ENCODE results near the gene PLCH1. TPM values are rescaled to one million over a fixed set of nuclear protein-coding genes. Genes with fewer than 3 reads are reported as not detected.

Gene PLCH1
- total RNA-seq, 2 donors from 2014 or later, result 0.05 TPM; not detected in 1

- DNase-seq (ENCODE audit: low spot score), result no peak
- intact Hi-C loops (cut with DNase I), result no loop called here
These were observed 163.3 kb downstream of the PLCH1 start for GRCh38 chr3:155581579-155581978.

- intact Hi-C loops (cut with DNase I), result no loop called here
- no peak for DNase-seq (ENCODE audit: low spot score)
These were observed 172.8 kb downstream of the PLCH1 start for GRCh38 chr3:155572085-155572484.

- no peak for DNase-seq (ENCODE audit: low spot score)
- intact Hi-C loops (cut with DNase I), result no loop called here
These were observed 176.6 kb downstream of the PLCH1 start for GRCh38 chr3:155568295-155568694.

GRCh38 chr3:155560594-155560993 lies 184.3 kb downstream of the PLCH1 start:
- intact Hi-C loops (cut with DNase I), result no loop called here
- no peak for DNase-seq (ENCODE audit: low spot score)

GRCh38 chr3:155560135-155560534 lies 184.7 kb downstream of the PLCH1 start:
- no peak for DNase-seq (ENCODE audit: low spot score)
- intact Hi-C loops (cut with DNase I), result no loop called here

- no peak for DNase-seq (ENCODE audit: low spot score)
- intact Hi-C loops (cut with DNase I), result no loop called here
These were observed 188.3 kb downstream of the PLCH1 start for GRCh38 chr3:155556531-155556930.

GRCh38 chr3:155555479-155556060 lies 189.3 kb downstream of the PLCH1 start:
- DNase-seq (ENCODE audit: low spot score), result no peak
- intact Hi-C loops (cut with DNase I), result no loop called here

- no peak for DNase-seq (ENCODE audit: low spot score)
- intact Hi-C loops (cut with DNase I), result no loop called here
These were observed 190.0 kb downstream of the PLCH1 start for GRCh38 chr3:155554777-155555451.

- intact Hi-C loops (cut with DNase I), result no loop called here
- no peak for DNase-seq (ENCODE audit: low spot score)
These were observed 191.1 kb downstream of the PLCH1 start for GRCh38 chr3:155553780-155554179.

GRCh38 chr3:155553326-155553725 lies 191.5 kb downstream of the PLCH1 start:
- DNase-seq (ENCODE audit: low spot score), result no peak
- intact Hi-C loops (cut with DNase I), result no loop called here

- DNase-seq (ENCODE audit: low spot score), result no peak
- intact Hi-C loops (cut with DNase I), result no loop called here
These were observed 194.5 kb downstream of the PLCH1 start for GRCh38 chr3:155550391-155550790.

- no peak for DNase-seq (ENCODE audit: low spot score)
- intact Hi-C loops (cut with DNase I), result no loop called here
These were observed 195.8 kb downstream of the PLCH1 start for GRCh38 chr3:155549087-155549486.

- intact Hi-C loops (cut with DNase I), result no loop called here
- no peak for DNase-seq (ENCODE audit: low spot score)
These were observed 196.7 kb downstream of the PLCH1 start for GRCh38 chr3:155548195-155548594.

GRCh38 chr3:155535098-155535497 lies 209.8 kb downstream of the PLCH1 start:
- intact Hi-C loops (cut with DNase I), result no loop called here
- no peak for DNase-seq (ENCODE audit: low spot score)

GRCh38 chr3:155528579-155528978 lies 216.3 kb downstream of the PLCH1 start:
- DNase-seq (ENCODE audit: low spot score), result no peak
- intact Hi-C loops (cut with DNase I), result no loop called here

GRCh38 chr3:155525324-155525833 lies 219.5 kb downstream of the PLCH1 start:
- intact Hi-C loops (cut with DNase I), result no loop called here
- DNase-seq (ENCODE audit: low spot score), result no peak

- intact Hi-C loops (cut with DNase I), result no loop called here
- no peak for DNase-seq (ENCODE audit: low spot score)
These were observed 224.4 kb downstream of the PLCH1 start for GRCh38 chr3:155520463-155520862.

GRCh38 chr3:155519078-155519477 lies 225.8 kb downstream of the PLCH1 start:
- intact Hi-C loops (cut with DNase I), result no loop called here
- no peak for DNase-seq (ENCODE audit: low spot score)

- DNase-seq (ENCODE audit: low spot score), result no peak
- intact Hi-C loops (cut with DNase I), result no loop called here
These were observed 227.0 kb downstream of the PLCH1 start for GRCh38 chr3:155517903-155518302.

GRCh38 chr3:155516439-155516838 lies 228.4 kb downstream of the PLCH1 start:
- DNase-seq (ENCODE audit: low spot score), result no peak
- intact Hi-C loops (cut with DNase I), result no loop called here

- no peak for DNase-seq (ENCODE audit: low spot score)
- intact Hi-C loops (cut with DNase I), result no loop called here
These were observed 232.0 kb downstream of the PLCH1 start for GRCh38 chr3:155512867-155513261.

Data from posterior vena cava (tissue), 2 donors.